GM23248 (cell line): ENCODE results near the gene OR2A25. TPM values are rescaled to one million over a fixed set of nuclear protein-coding genes. Genes with fewer than 3 reads are reported as not detected.

ENCODE experiments used
- DNase-seq: peaks from one replicate; pipeline ENCODE4 v3.0.0-alpha.2; 2015
- H2AFZ ChIP-seq: fragments of 200-600 bp; sonication (generic); 2 replicates; pipeline ENCODE4 v1.6.1; 2016; ENCODE audit warnings: antibody characterized with exemption
- H3F3A ChIP-seq: fragments of 200-600 bp; sonication (generic); 2 replicates; pipeline ENCODE4 v1.6.1; 2016; ENCODE audit warnings: mild to moderate bottlenecking, antibody characterized with exemption, mixed run types; ENCODE audit not compliant: insufficient read depth
- H3K27ac ChIP-seq: fragments of 200-600 bp; sonication (generic); 2 replicates; pipeline ENCODE4 v1.5.1; 2016; ENCODE audit warnings: mild to moderate bottlenecking
- H3K27me3 ChIP-seq: fragments of 200-600 bp; sonication (generic); replicated peaks from 2 replicates; pipeline ENCODE4 v1.6.1; 2016; ENCODE audit warnings: mild to moderate bottlenecking; ENCODE audit not compliant: insufficient read depth
- H3K36me3 ChIP-seq: fragments of 200-600 bp; sonication (generic); 2 replicates; pipeline ENCODE4 v1.6.1; 2016; ENCODE audit warnings: low read depth, mild to moderate bottlenecking
- H3K4me1 ChIP-seq: fragments of 200-600 bp; sonication (generic); 2 replicates; pipeline ENCODE4 v1.6.1; 2016; ENCODE audit warnings: mild to moderate bottlenecking; ENCODE audit not compliant: insufficient read depth
- H3K4me2 ChIP-seq: fragments of 200-600 bp; sonication (generic); one replicate; pipeline ENCODE4 v1.6.1; 2016; ENCODE audit warnings: mild to moderate bottlenecking; ENCODE audit not compliant: unreplicated experiment
- H3K4me3 ChIP-seq: fragments of 200-600 bp; sonication (generic); 2 replicates; pipeline ENCODE4 v1.5.1; 2016; ENCODE audit warnings: mild to moderate bottlenecking
- H3K79me2 ChIP-seq: fragments of 200-600 bp; sonication (generic); 2 replicates; pipeline ENCODE4 v1.6.1; 2016; ENCODE audit warnings: mild to moderate bottlenecking; ENCODE audit not compliant: insufficient read depth
- H3K9ac ChIP-seq: fragments of 200-600 bp; sonication (generic); 2 replicates; pipeline ENCODE4 v1.6.1; 2016; ENCODE audit warnings: mild to moderate bottlenecking
- H3K9me2 ChIP-seq: fragments of 200-600 bp; sonication (generic); 2 replicates; pipeline ENCODE4 v1.6.1; 2016; ENCODE audit warnings: mixed run types, mild to moderate bottlenecking, moderate library complexity; ENCODE audit not compliant: insufficient read depth
- H3K9me3 ChIP-seq: fragments of 200-600 bp; sonication (generic); one replicate; pipeline ENCODE4 v1.6.1; 2017; ENCODE audit warnings: low read depth
- H4K20me1 ChIP-seq: fragments of 200-600 bp; sonication (generic); 2 replicates; pipeline ENCODE4 v1.6.0; 2016; ENCODE audit not compliant: insufficient read depth
- EZH2 ChIP-seq: fragments of 200-600 bp; sonication (generic); IDR thresholded peaks from 2 replicates; pipeline ENCODE4 v1.6.1; 2018; ENCODE audit warnings: antibody characterized with exemption, mild to moderate bottlenecking; ENCODE audit not compliant: insufficient read depth, poor library complexity, severe bottlenecking
- EZH2phosphoT487 ChIP-seq: fragments of 200-600 bp; sonication (generic); IDR thresholded peaks from 2 replicates; pipeline ENCODE4 v1.6.1; 2018; ENCODE audit warnings: antibody characterized with exemption, moderate library complexity, mild to moderate bottlenecking, low read depth; ENCODE audit not compliant: insufficient read depth
- WGBS, 2 experiments: methylation state at CpG; one replicate each; pipeline ENCODE4 v1.1.6; 2015 to 2017; ENCODE audit warnings: low lambda C conversion rate in 2 of 2, low coverage in 1 of 2; ENCODE audit errors: missing lambda C conversion rate in 2 of 2; 5-methylcytosine and 5-hydroxymethylcytosine counted together
- in situ Hi-C: fragments of 300-500 bp; cut with MboI; formaldehyde crosslinking; loops from 2 replicates; pipeline ENCODE4 v1.15.0; 2020
- polyA plus RNA-seq: library from polyadenylated mRNA; unstranded; fragments of >200 nt; fragmentation: Nextera tagmentation; extraction: Ambion mirVana; gene quantifications from 2 replicates; pipeline ENCODE4 v1.2.1, GENCODE V29; 2016
- small RNA-seq: library from RNA; depleted of rRNA; stranded (forward); fragments of <200 nt; gene quantifications from one replicate; pipeline ENCODE3, GENCODE V24; 2014; ENCODE audit warnings: low read depth, low replicate concordance
- total RNA-seq: library from RNA; depleted of rRNA; stranded (reverse); fragments of >200 nt; shearing (Covaris generic); gene quantifications from 2 replicates; pipeline ENCODE4 v1.2.3, GENCODE V29; 2014; rRNA removed

Gene OR2A25
- total and polyA plus RNA-seq, 2 experiments from 2014 or later = not detected

DNA sequence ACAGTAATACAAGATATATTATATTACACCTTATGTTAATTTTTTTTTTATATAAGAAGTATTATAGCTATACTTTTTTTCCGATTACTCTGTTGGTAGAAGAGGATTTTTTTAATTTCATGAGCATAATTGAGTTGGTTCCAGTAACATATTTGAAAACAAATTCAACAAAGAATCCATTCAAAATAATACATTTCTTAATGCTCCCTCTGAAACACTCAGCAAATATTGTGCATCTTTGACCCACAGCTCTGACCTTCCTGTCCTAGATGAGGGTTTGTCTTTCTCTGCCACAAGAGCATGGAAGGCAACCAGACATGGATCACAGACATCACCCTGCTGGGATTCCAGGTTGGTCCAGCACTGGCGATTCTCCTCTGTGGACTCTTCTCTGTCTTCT, 39.7 kb downstream of the OR2A25 start, which contains the start of gene OR2A2:
TSS of gene OR2A2 (plus strand) at position 301 of the 400 bp plus-strand sequence. CDS start at position 301, 0 bp downstream.
- Histone ChIP-seq H3F3A (no peaks in the 10 kb centered on the region), H3K27me3 (no peaks in the 10 kb centered on the region), H3K4me2 (no peak within 1 kb of the TSS), H4K20me1 (no peaks in the 10 kb centered on the region), H3K4me1 (no peaks in the 10 kb centered on the region), H3K36me3 (no peaks in the 10 kb centered on the region), H3K4me3 (no peak within 1 kb of the TSS), H3K79me2 (no peaks in the 10 kb centered on the region), H3K27ac (no peak within 1 kb of the TSS), H3K9ac (no peak within 1 kb of the TSS), H2AFZ (no peak within 1 kb of the TSS), H3K9me2 (no peaks in the 10 kb centered on the region), H3K9me3 (no peaks in the 10 kb centered on the region)
- no peak for DNase-seq
- in situ Hi-C loops = no loop called here
- TF ChIP-seq EZH2 = no peak
- TF ChIP-seq EZH2phosphoT487 = no peak
- 59 to 69% methylated on average over 2 of the region's 2 CpGs for WGBS, 2 experiments

DNA sequence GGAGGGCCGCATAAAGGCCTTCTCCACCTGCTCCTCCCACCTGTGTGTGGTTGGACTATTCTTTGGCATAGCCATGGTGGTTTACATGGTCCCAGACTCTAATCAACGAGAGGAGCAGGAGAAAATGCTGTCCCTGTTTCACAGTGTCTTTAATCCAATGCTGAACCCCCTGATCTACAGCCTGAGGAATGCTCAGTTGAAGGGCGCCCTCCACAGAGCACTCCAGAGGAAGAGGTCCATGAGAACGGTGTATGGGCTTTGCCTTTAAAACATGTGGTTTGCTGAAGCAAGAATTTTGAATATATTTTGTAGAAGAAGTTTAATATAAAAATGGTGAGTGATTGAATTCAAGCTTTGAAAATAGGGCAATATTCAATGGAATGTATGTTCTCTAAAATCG, 40.7 kb downstream of the OR2A25 start:
- H3K36me3 ChIP-seq = no peaks in the 10 kb centered on the region
- H3K27me3 ChIP-seq = no peaks in the 10 kb centered on the region
- DNase-seq = no peak
- TF ChIP-seq EZH2 (no peak), EZH2phosphoT487 (no peak)
- no peak overlapping the region for H2AFZ ChIP-seq
- H3K4me1 ChIP-seq = no peaks in the 10 kb centered on the region
- H3K4me3 ChIP-seq = no peak overlapping the region
- H3F3A ChIP-seq = no peaks in the 10 kb centered on the region
- H3K27ac ChIP-seq = no peak overlapping the region
- no peaks in the 10 kb centered on the region for H3K79me2 ChIP-seq
- H3K4me2 ChIP-seq = no peak overlapping the region
- WGBS, 2 experiments = 41 to 46% methylated on average over 5 of the region's 5 CpGs
- no peaks in the 10 kb centered on the region for H4K20me1 ChIP-seq
- H3K9ac ChIP-seq = no peak overlapping the region
- H3K9me2 ChIP-seq = no peaks in the 10 kb centered on the region
- in situ Hi-C loops = no loop called here
- no peaks in the 10 kb centered on the region for H3K9me3 ChIP-seq

DNA sequence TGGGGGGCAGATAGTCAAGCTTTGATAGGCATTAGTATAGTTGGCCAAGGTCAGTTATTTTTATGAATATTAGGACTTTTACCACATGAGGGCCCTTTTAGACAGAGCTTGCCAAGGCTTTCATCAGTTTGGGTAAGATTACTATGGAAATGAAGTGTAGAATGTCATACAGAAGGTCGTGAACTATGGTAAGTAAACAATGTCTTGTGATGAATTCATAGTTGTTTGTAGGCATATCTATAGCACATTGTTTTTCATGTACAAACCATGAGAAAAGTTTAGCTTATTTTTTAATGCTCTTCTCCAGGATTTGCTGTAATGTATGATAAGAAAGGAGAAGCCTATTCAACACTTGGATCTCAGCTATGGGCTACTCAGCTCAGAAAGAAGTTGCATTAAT, 44.0 kb downstream of the OR2A25 start:
- H4K20me1 ChIP-seq = no peaks in the 10 kb centered on the region

DNA sequence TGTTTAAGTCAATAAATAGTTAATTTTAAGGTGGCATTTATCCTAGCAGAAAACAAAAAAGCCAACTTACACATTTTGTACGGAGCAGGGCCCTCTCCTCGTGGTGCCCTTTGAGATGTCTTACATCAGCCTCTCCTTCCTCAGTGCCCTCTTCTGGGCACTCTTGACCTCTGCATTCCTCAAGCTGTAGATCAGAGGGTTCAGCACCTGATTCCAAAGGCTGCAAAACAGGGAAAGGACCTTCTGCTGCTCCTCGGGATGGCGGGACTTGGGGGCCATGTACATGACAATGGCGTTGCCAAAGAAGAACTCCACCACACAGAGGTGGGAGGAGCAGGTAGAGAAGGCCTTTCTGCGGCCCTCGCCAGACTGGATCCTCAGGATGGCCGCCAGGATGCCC, 48.7 kb downstream of the OR2A25 start:
- 42 to 46% methylated on average over 8 of the region's 8 CpGs for WGBS, 2 experiments
- Histone ChIP-seq H3F3A (no peaks in the 10 kb centered on the region), H3K9me2 (no peaks in the 10 kb centered on the region), H3K9me3 (no peaks in the 10 kb centered on the region), H3K36me3 (no peaks in the 10 kb centered on the region), H3K4me3 (no peak overlapping the region), H3K9ac (no peak overlapping the region), H3K27ac (no peak overlapping the region), H3K4me2 (no peak overlapping the region), H3K79me2 (no peaks in the 10 kb centered on the region), H3K4me1 (no peaks in the 10 kb centered on the region), H2AFZ (no peak overlapping the region), H3K27me3 (no peaks in the 10 kb centered on the region; the same call in 1 of the 2 replicates), H4K20me1 (no peaks in the 10 kb centered on the region)
- TF ChIP-seq EZH2phosphoT487 = no peak
- no peak for TF ChIP-seq EZH2
- in situ Hi-C loops = no loop called here
- no peak for DNase-seq

More for the DNA sequence above, 44.0 kb downstream of the OR2A25 start:
- no peaks in the 10 kb centered on the region for H3F3A ChIP-seq
- H3K27ac ChIP-seq = no peak overlapping the region
- no peaks in the 10 kb centered on the region for H3K9me2 ChIP-seq
- no peak for TF ChIP-seq EZH2phosphoT487
- TF ChIP-seq EZH2 = no peak
- no peak for DNase-seq
- H3K27me3 ChIP-seq = no peaks in the 10 kb centered on the region
- no peaks in the 10 kb centered on the region for H3K36me3 ChIP-seq
- H3K9me3 ChIP-seq = no peaks in the 10 kb centered on the region
- no peaks in the 10 kb centered on the region for H3K4me1 ChIP-seq
- H3K4me3 ChIP-seq = no peak overlapping the region
- H3K79me2 ChIP-seq = no peaks in the 10 kb centered on the region
- in situ Hi-C loops = no loop called here
- 0% methylated on average over 1 of the region's 1 CpG for WGBS, 2 experiments
- no peak overlapping the region for H2AFZ ChIP-seq
- H3K4me2 ChIP-seq = no peak overlapping the region
- no peak overlapping the region for H3K9ac ChIP-seq

DNA sequence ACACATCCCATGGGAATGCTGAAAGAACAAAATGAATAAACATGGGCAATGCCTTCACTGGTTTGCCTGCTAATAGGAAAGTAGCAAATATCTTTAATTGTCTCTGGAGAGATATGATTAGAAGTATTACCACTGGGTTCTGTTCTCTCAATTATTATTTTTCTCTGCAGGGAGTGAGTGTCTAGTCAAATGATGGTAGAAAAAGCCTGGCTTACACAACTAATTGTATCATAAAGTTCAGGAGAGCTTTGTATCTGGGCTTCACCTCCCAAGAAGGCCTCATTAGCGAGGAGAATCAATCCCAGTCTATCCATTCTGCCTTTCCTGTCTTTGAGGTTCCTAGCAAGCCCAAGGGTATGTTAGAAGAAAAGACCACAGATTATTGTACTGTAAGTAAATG, 53.3 kb downstream of the OR2A25 start, which contains the start of gene OR2A14:
TSS of gene OR2A14 (plus strand) at position 301 of the 400 bp plus-strand sequence. CDS start 5,937 bp downstream, outside the sequence.
- Histone ChIP-seq H3F3A (no peaks in the 10 kb centered on the region), H3K4me3 (no peak within 1 kb of the TSS), H4K20me1 (no peaks in the 10 kb centered on the region), H2AFZ (no peak within 1 kb of the TSS), H3K9me3 (no peaks in the 10 kb centered on the region), H3K27ac (no peak within 1 kb of the TSS), H3K79me2 (no peaks in the 10 kb centered on the region), H3K27me3 (no peaks in the 10 kb centered on the region; the same call in 1 of the 2 replicates), H3K36me3 (no peaks in the 10 kb centered on the region), H3K9ac (no peak within 1 kb of the TSS), H3K9me2 (no peaks in the 10 kb centered on the region), H3K4me1 (no peaks in the 10 kb centered on the region), H3K4me2 (no peak within 1 kb of the TSS)
- DNase-seq = no peak
- TF ChIP-seq EZH2phosphoT487 (no peak), EZH2 (no peak)
- in situ Hi-C loops = no loop called here
- 17 to 19% methylated on average over 1 of the region's 1 CpG for WGBS, 2 experiments

Small RNA genes within 50 kb of the gene (small RNA-seq; reads per million reads assigned to genes)
- gene OR2A41P = not detected

Other genes starting within 250 kb of the OR2A25 start
- gene TCAF1, start 167.6 kb upstream of the OR2A25 start, total RNA-seq = 82.9 and 97.0 TPM in 2 replicates
- 46.5 and 47.0 TPM in 2 replicates for gene TCAF1, start 167.6 kb upstream of the OR2A25 start, polyA plus RNA-seq
- not detected in 2 replicates for gene OR2F2, start 134.6 kb upstream of the OR2A25 start, total RNA-seq
- gene OR2F2, start 134.6 kb upstream of the OR2A25 start, polyA plus RNA-seq = not detected in 2 replicates
- gene OR2F1, start 115.0 kb upstream of the OR2A25 start, total RNA-seq = not detected in 2 replicates
- not detected in 2 replicates for gene OR2F1, start 115.0 kb upstream of the OR2A25 start, polyA plus RNA-seq
- not detected in 2 replicates for gene OR6B1, start 69.5 kb upstream of the OR2A25 start, total RNA-seq
- not detected in 2 replicates for gene OR6B1, start 69.5 kb upstream of the OR2A25 start, polyA plus RNA-seq
- gene OR2A5, start 20.9 kb upstream of the OR2A25 start, total RNA-seq = not detected in 2 replicates
- not detected in 2 replicates for gene OR2A5, start 20.9 kb upstream of the OR2A25 start, polyA plus RNA-seq
- gene OR2A12, start 16.5 kb downstream of the OR2A25 start, total RNA-seq = not detected in 2 replicates
- gene OR2A12, start 16.5 kb downstream of the OR2A25 start, polyA plus RNA-seq = not detected in 2 replicates
- gene OR2A2, start 39.8 kb downstream of the OR2A25 start, total RNA-seq = not detected in 2 replicates
- gene OR2A2, start 39.8 kb downstream of the OR2A25 start, polyA plus RNA-seq = not detected in 2 replicates
- gene OR2A14, start 53.4 kb downstream of the OR2A25 start, total RNA-seq = not detected in 2 replicates
- not detected in 2 replicates for gene OR2A14, start 53.4 kb downstream of the OR2A25 start, polyA plus RNA-seq
- 1.3 TPM in 1 of 2 replicates, not detected in the other for gene CTAGE4, start 113.7 kb downstream of the OR2A25 start, total RNA-seq
- 0.35 and 1.0 TPM in 2 replicates for gene CTAGE4, start 113.7 kb downstream of the OR2A25 start, polyA plus RNA-seq
- gene ARHGEF35, start 126.0 kb downstream of the OR2A25 start, total RNA-seq = 3.4 and 4.3 TPM in 2 replicates
- gene ARHGEF35, start 126.0 kb downstream of the OR2A25 start, polyA plus RNA-seq = 4.5 and 5.8 TPM in 2 replicates
- 0.25 and 0.32 TPM in 2 replicates for gene OR2A42, start 169.8 kb downstream of the OR2A25 start, total RNA-seq
- gene OR2A42, start 169.8 kb downstream of the OR2A25 start, polyA plus RNA-seq = 0.06 TPM in 1 of 2 replicates, not detected in the other
- gene OR2A7, start 195.0 kb downstream of the OR2A25 start, total RNA-seq = 1.1 TPM in 1 of 2 replicates, not detected in the other
- 0.22 and 0.26 TPM in 2 replicates for gene OR2A7, start 195.0 kb downstream of the OR2A25 start, polyA plus RNA-seq
- 0.13 TPM in 1 of 2 replicates, not detected in the other for gene CTAGE8, start 199.5 kb downstream of the OR2A25 start, total RNA-seq
- gene CTAGE8, start 199.5 kb downstream of the OR2A25 start, polyA plus RNA-seq = not detected in 2 replicates
- gene OR2A1, start 242.6 kb downstream of the OR2A25 start, total RNA-seq = 0.13 and 0.32 TPM in 2 replicates
- gene OR2A1, start 242.6 kb downstream of the OR2A25 start, polyA plus RNA-seq = 0.10 and 0.15 TPM in 2 replicates